HG03280 (cell line): ENCODE measurements around the gene MBNL1.

ENCODE experiments used
- ATAC-seq: cut with Tn5 transposase; IDR thresholded peaks from one replicate; pipeline ENCODE4 v1.9.1; 2021; ENCODE audit warnings: mild to moderate bottlenecking, moderate library complexity; ENCODE audit not compliant: unreplicated experiment

Gene MBNL1

DNA sequence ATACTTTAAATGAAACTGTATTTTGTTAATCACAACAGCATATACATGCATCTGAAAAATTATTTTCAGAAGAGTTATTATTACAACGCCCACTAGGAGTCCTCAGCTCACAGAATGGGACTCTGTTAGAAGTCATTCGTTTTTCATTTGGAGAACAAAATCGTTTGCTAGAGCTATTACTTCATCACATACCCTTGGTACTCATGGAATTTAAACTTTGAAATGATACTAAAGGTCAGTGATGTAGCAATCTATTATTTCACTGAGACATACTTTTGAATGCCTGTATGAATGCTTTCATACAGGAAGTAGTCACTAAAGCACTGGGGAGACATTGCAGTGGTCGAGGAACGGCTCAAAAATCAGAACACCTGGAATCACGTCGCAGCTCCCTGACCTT, 198.1 kb downstream of the MBNL1 start:
- peak; percentile 57 for ATAC-seq

DNA sequence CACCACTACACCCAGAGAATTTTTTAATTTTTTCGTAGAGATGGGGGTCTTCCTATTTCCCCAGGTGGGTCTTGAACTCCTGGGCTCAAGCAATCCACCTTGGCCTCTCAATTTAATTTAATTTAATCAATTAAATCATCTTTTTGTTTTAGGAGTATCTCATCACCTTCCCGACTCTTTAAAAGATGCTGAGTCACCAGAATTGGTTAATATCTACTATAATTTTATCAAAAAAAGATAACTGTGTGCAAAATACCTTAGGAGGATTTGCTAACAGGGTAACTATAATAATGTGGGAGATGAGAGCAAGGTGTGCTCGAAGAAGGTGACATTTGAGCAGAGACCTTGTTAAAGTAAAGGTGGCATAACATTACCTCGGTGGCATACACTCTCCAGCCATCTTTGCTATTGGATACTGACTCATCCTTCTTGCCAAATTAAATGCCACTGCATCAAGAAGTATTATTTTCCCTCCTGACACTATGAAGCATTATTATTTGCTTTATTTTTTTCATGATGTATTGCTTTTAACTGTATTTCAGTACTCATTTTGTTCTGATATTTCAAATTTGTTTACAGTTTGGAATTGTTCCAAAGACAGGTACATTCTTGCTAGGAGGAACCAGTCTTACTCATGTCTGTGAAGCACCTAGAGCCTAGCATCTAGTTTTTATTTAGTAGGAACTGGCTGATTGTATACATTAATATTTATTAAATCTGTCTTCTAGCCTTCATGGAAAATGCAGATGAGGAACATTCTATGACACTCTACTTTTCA, 200.7 kb downstream of the MBNL1 start:
- no peak for ATAC-seq

DNA sequence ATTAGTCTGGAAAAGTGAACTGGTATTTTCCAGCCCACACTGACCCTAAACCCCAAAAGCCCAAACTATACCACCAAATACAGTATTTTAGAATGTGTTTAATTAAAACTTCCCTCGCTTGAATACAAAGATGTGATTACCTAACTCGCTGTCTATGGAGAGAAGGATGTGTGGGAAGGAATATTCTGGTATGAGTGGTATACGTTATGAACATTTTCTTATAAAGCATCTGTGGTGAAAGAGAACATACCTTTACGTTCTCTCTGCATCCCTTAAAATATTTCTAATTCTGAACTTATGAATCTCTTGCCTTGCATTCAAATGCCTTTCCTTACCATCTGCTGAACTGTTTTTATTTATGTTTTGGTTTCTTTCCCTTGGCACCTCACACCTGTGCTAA, 201.4 kb downstream of the MBNL1 start:
- no peak for ATAC-seq

DNA sequence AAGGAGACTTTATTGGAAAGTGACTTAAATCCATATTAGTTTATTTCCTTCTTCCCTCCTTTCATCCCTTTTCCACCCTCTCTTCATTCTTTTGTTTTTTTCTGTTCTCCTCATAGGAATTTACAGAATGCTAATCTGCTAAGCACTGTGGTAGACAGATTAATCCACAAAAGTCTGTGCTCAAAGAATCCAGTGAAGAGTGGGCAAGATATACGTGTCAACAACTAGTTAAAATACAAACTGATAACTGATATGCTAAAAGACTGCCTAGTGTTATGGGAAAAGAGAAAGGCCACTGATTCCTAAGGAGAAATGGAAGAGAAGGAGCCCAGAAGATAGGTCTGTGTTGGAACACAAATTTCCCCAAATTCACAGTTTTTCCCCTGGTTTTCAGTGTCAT, 202.2 kb downstream of the MBNL1 start:
- no peak for ATAC-seq

DNA sequence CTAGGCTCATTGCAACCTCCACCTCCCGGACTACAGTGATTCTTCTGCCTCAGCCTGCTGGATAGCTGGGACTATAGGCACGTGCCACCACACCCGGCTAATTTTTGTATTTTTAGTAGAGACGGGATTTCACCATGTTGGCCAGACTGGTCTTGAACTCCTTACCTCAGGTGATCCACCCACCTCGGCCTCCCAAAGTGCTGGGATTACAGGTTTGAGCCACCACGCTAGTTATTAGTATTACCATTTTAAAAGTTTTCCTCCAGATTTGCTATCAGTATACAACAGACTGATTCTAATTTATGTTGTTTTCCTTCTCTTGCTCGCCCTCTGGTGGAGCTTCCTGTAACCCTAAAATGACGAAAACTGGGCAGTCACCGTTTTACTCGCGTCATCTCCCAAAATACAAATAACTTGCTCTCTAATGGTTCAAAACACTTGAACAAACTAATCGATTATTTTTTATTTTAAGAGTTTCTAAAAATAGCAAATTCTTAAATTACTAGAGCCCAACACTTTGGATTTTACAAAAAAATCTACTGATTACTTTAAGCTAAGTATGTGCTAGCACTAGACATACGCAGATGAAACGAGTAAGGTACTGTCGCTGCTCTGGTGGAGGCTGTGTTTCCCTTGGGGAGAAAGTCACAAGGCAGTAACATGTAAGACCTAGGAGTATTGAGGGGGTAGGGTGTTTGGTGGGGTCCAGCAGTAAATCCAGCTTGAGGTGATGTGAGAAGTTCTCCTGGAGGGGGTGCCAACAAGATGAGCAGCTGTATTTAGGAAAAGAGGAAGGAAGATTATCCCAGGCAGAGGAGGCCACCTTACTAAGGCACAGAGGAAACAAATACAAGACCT, 203.3 kb downstream of the MBNL1 start:
- ATAC-seq: peak; percentile 77

DNA sequence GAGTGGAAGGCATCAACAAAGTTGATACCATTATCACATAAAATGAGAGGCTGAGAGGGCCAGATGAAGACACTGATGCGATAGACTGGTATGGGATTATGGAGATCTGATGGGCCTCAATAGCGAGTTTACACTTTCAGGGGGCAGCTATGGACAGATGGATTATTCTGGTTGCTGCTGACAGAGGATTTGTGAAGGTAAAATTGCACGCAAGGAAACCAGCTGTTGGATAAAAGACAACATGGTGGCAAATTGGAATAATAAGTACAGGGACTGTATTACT, 203.9 kb downstream of the MBNL1 start:
- no peak for ATAC-seq

DNA sequence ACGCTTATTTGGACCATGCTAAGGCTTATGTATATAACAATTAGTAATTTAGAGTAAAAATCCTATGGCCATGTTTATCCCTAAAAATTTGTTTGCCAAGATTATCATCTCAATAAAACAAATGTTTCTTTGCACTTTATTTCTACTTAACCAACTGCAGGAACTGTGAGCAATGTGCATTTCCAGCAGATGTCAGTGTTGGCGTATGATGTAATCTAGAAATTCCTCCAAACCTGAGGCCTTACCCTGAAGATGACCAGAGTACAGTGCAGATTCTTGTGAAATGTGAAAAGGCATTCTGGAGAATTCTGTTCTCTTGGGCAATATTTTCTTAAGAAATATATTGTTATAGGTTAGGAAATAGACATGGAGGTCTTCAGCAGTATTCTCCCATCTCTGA, 205.9 kb downstream of the MBNL1 start:
- ATAC-seq: peak; percentile 56

DNA sequence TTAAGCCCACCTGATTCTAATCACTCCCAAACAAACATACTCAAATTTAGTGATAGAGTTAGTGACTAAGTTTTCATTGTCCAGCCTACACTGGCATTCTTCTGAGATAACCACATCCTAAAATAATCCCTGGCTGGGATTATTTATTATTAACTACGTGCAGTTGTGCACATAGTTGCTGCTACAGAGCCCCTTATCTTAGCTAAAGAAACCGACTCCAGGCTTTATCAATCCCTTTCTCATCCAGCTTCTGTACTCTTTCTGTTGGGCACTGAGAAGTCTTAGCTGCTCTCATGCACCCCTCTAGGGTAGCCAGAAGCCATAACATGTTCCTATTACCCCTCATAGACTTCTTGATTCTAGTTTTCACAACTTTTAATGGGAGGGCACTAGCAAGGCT, 208.7 kb downstream of the MBNL1 start:
- no peak for ATAC-seq

DNA sequence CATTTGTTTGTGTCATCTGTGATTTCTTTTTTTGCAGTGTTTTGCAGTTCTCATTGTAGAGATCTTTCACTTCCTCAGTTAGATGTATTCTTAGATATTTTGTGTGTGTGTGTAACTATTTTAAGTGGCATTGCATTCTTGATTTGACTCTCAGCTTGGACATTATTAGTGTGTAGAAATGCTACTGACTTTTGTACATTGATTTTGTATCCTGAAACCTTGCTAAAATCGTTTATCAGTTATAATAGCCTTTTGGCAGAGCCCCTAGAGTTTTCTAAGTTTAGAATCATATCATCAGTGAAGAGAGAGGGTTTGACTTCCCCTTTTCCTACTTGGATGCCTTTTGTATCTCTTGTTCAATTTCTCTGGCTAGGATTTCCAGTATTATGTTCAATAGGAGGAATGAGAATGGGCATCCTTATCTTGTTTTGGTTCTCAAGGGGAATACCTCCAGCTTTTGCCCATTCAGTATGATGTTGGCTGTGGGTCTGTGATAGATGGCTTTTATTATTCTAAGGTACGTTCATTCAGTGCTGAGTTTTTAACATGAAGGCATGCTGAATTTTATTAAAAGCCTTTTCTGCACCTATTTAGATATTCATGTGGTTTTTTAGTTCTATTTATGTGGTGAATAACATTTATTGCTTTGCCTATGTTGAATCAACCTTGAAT, 211.7 kb downstream of the MBNL1 start:
- ATAC-seq: peak; percentile 76

DNA sequence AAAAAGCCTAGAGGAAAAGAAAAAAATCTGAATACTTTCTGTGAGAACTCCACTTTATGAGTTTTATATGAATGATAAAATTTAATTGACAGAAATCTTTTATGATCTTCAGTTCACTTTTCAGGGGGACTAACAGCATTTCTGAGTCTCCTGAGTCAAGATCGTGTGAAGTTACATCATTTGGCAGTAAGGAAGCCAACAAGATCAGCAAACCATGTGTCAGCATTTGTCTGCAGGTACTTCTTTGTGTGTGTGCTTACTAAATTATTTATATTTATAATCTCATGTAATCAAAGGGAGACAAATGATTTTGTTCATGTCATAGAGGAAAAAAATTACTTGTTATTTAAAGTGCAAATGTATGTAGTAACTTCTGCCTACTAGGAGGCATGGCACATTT, 217.6 kb downstream of the MBNL1 start:
- no peak for ATAC-seq

DNA sequence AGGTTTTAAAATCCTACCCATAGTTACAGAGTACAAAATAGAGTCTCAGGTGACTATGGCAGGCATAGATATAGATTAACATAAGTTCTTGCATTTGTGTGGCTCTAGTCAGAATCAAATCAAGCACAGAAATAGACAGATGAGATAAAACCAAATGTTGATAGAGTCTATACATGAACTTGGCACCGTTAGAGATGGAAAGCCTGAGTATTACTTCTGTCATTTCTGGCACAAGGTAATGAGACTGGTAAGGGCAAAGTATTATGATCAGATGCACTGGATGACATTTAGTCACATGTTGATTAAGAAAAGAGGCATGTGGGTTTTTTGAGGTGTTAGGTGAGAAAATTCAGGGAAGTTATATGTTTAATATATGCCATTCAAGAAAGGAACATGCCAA, 219.7 kb downstream of the MBNL1 start:
- no peak for ATAC-seq

DNA sequence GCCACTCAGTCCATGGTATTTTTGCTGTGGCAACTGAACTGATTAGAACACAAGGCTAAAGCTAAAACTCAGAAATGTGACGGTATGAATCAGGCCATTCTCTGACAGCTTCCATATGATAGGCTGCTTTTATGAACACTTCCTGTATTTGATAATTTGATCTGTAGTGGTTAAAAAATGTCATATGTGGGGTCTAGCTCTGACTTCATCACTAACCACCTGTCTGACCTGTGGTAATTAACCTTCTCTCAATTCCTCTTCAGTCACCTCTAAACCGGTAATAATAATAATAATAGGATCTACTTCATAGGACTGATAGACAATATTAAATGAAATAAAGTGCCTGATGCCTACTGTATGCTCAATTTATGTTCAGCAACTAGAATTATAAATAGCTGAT, 223.2 kb downstream of the MBNL1 start:
- ATAC-seq: no peak

DNA sequence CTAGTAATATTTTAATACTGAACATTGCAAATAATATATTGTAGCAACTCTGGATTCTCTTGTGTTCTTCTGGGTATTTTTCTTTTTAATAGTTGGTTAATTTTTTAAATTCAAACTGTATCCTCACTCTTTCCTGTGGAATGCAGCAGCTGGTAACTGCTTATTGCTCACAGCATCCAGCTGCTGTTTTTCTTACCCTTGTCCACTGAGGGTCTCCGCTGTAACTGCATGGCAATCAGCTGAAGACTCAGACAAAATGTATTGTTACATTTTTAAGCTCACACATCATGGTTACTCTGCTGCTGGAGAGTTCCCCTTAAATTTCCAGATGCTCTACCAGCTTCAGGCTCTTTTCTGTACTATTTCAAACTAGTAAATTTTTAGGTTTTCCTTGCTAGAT, 227.6 kb downstream of the MBNL1 start:
- no peak for ATAC-seq

DNA sequence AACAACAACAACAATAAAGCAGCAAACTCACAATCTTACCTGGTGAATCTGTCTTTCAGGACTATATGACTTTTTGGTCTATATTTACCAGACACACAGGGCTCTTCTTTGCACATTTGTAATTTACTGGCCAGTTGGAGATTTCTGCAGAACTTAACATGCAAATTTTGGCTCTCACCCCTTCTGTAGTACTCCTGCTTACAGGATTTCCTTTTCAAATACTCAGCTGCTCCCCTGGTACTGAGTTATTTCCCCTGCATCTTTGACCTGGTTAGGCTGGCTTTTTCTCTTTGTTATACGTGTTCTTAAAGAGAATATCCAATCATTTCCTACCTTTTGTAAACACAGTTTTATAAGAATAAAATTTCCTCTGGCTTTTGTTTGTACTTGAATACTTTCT, 228.0 kb downstream of the MBNL1 start:
- peak; percentile 49 for ATAC-seq

DNA sequence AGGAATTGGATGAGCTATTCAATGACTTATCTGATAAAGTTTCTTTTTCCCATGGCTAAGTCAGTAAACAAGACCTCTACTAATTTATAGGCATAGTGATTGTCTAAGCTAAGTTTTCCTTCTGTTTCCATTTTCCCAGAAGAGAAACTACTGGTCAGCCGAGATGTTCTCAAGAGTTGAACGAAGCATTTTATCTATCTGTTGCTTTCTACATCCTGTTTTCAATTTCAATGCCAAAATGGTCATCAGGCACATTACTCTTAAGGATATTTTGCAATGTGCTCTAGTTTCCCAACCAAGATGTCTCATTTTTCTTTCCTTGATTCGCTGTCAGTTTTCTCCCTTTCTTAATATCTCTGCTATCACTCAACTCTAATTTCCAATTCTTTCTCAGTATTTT, 228.7 kb downstream of the MBNL1 start:
- no peak for ATAC-seq

DNA sequence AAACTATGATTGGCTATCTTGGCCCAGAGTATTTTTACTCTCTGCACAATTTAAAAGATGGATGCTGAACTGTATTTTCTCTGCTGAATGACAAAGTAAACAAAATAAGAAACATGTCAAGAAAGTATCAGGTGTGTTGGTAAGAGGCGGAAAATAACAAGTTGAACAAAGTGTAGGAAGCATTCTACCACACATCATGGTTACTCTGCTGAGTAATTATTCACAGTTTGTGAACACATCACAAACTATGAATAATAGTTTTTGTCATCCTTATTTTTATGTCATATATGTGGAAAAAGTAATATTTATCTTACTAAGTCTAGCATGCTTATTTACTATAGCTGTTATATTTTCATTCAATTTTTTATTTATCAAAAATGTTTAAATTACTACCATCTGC, 229.2 kb downstream of the MBNL1 start:
- ATAC-seq: no peak

DNA sequence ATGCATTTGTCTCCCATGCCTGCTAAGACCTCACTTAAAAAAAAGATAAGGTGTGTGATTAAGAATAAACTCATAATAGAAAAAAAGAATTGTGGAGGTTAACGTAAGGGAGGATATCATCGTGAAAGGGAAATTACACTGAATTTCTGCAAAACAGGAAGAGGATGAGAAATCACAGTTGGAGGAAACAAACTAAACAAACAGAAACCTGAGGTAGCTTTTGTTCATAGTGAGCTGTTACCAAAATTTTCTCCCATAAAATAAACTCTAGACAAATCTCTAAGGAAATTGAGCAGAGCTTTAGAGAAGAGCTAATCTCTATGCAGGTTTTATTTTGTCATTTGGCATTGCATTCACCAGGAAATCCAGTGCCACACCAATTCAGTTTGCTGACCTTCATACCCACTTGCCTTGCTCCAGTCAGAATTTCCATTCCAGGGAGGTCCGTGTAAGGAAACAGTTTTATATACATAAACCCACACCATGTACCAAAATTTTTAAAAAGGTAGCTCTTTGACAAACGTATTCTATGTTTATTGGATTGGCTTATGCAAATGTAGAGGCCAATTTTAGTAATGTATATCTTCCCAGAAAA, 231.2 kb downstream of the MBNL1 start:
- no peak for ATAC-seq

DNA sequence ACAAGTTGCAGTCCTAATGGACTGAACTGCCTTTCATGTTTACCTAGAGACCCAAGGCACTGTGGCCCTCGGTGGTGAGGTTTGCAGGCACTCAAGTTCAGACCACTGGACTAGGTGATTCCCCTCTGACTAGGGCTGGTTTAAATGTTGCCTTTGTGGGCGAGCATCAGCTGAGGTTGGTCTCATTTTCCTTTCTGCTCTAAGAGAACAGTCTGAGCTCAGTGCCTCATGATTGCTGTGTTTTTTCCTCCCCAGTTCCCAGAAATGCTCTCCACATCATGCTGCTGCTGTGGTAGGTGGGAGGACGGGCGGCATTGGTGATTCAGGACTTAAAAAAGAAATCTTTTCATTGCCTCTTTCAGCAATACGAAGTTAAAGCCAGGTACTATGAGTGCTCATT, 237.2 kb downstream of the MBNL1 start:
- peak; percentile 93 for ATAC-seq

DNA sequence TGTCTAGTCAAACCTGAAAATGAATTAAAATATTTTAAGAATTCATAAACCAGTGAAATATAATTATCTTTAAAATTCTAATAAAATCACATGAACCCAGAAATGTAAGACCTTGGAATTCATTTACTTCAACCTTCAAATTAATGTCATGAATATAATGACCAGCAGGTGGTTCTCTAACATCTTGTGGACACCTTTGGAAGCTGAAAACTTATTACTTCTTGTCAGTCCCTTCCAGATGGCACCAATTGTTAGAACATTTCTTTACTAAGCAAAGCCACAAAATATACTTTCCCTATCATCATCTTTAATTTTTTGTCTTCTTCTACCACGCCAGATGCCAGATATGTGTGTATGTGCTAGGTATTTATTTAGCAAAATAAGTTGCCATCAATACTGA, 240.0 kb downstream of the MBNL1 start:
- no peak for ATAC-seq

DNA sequence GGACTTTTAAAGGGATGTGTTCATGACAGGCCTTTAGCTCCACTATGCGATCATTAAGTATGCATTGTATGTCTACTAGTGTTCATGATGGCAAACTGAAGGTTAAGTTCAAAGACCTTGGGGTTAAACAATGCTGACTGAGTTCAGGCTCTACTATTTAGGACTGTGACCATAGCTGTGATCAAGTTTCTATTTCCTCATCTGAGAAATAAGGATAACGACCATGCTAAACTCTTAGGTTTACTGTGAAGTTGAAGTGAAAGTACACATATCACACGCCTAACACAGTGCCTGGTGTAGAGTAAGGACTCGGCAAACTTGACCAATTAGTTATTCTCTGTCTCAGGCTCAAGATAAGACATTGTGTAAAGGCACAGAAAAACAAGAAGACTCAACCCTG, 243.2 kb downstream of the MBNL1 start:
- ATAC-seq: peak; percentile 71

DNA sequence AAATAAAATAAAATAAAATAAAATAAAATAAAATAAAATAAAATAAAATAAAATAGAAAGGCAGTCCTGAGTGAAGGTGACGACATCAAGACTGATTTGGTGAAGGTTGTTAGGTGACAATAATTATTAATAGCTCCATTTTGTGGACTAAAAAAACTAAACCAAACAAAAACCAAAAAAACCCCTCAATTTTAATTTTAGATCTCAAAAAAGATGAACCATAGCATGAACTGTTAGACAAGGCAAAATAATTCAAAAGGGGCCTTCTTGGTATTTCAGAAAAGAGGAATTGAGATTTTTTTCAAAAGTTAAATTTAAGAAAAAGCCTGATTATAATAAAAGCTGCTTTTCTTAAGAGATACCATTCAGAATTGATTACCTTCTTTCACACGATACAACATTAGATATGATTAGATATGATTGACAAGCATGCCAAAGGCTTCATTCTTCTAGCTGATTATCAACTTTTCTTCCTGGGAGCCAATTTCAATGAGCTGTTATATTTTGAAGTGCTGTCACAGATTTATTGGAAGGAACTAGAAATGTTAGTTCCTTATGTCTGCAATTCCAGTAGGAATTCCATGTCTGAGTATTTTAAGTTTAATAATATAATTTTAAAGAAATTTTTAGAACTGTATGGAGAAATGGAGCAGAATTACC, 244.7 kb downstream of the MBNL1 start:
- ATAC-seq: no peak
